NCI-H226 (cell line): ENCODE measurements around the gene PRR11.
"Not testable (repeated sequence)": the region's sequence is repeated elsewhere in the genome, so short reads cannot be mapped to it uniquely, and the experiment has no call there.

ENCODE experiments used
- DNase-seq: peaks from one replicate; pipeline ENCODE4 v3.0.0-alpha.2; 2015

Gene PRR11

GRCh38 chr17:59220328-59221158, 65.0 kb downstream of the PRR11 start, which contains the start of gene GDPD1:
Gene GDPD1, plus strand, starts transcription at chr17:59220511. Its CDS starts 99 bp downstream, at chr17:59220610.
- peak; percentile 85 for DNase-seq

- no peak for DNase-seq
Observed at GRCh38 chr17:59221159-59221847, 65.8 kb downstream of the PRR11 start.

GRCh38 chr17:59223813-59224212, 68.3 kb downstream of the PRR11 start:
- DNase-seq, result no peak

- DNase-seq, result not testable (repeated sequence)
Observed at GRCh38 chr17:59228588-59228987, 73.0 kb downstream of the PRR11 start.

GRCh38 chr17:59230764-59231163, 75.2 kb downstream of the PRR11 start:
- no peak for DNase-seq

GRCh38 chr17:59234631-59235030, 79.1 kb downstream of the PRR11 start:
- no peak for DNase-seq

GRCh38 chr17:59238906-59239305, 83.4 kb downstream of the PRR11 start:
- DNase-seq, result no peak

- DNase-seq, result no peak
Observed at GRCh38 chr17:59244081-59244480, 88.5 kb downstream of the PRR11 start.
